ENCODE data around the gene ROPN1.
"Not testable (repeated sequence)": the region's sequence is repeated elsewhere in the genome, so short reads cannot be mapped to it uniquely, and the experiment has no call there.

The ROPN1 gene

GRCh38 chr3:123993818-123994217 lies 1.9 kb upstream of the ROPN1 start:
- DNase-seq = no peak

DNA sequence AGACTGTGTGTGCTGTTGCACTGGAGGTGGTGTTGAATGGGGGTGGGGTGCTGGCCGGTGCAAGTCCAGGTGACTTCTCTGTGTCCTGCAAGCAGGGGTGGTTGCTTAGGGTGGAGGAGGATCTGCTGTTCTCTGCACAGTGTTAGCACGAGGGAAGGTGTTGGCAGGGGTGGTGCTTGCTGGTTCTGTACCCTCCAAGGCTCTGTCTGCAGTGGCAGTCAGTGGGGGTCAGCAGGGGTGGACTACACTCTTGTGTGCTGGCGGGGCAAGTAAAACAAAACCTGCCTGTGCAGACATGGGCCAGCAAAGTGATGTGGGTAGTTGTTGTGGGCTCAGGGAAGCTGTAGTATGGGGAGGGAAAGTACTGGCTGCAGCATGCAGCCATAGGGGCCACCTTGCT lies 5.5 kb downstream of the ROPN1 start:
- DNase-seq = no peak

DNA sequence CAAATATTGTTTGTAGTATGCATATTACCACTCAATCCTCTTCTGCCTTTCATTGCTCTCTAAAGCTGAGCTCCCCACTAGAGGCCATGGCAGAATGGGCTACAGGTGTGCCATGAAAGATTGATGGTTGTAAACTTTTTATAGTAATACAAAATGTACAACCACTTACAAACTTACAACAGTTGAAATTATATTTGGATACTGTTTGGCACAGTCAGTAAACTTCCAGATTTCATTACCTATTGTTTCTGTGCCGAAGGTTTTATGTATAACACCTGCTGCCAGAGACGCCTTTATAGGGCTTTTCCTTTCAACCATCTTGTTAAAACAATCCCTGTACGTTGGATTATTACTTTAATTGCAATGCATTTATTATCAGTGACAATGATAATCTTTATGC lies 7.0 kb downstream of the ROPN1 start:
- no peak for DNase-seq

- DNase-seq = no peak
These were observed 7.6 kb downstream of the ROPN1 start for GRCh38 chr3:123984350-123984749.

GRCh38 chr3:123981317-123981716 lies 10.6 kb downstream of the ROPN1 start:
- not testable (repeated sequence) for DNase-seq

DNA sequence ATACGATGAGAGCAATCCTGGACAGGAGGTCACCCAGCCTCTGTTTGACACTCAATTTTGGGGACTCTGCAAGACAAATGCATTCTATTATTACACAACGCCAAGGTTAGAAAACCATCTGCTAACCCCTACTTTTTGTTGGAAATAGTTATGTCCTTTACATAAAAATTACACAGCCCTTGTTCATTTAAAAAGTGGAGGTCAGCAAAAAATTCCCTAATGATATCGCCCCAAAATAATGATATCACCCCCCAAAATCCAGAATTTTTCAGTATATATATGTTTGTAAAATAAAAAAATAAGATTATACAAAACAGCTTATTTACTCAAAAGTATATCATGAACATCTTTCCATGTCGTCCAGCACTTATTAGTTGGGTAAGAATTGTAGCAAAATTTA lies 11.4 kb downstream of the ROPN1 start:
- DNase-seq = no peak

DNA sequence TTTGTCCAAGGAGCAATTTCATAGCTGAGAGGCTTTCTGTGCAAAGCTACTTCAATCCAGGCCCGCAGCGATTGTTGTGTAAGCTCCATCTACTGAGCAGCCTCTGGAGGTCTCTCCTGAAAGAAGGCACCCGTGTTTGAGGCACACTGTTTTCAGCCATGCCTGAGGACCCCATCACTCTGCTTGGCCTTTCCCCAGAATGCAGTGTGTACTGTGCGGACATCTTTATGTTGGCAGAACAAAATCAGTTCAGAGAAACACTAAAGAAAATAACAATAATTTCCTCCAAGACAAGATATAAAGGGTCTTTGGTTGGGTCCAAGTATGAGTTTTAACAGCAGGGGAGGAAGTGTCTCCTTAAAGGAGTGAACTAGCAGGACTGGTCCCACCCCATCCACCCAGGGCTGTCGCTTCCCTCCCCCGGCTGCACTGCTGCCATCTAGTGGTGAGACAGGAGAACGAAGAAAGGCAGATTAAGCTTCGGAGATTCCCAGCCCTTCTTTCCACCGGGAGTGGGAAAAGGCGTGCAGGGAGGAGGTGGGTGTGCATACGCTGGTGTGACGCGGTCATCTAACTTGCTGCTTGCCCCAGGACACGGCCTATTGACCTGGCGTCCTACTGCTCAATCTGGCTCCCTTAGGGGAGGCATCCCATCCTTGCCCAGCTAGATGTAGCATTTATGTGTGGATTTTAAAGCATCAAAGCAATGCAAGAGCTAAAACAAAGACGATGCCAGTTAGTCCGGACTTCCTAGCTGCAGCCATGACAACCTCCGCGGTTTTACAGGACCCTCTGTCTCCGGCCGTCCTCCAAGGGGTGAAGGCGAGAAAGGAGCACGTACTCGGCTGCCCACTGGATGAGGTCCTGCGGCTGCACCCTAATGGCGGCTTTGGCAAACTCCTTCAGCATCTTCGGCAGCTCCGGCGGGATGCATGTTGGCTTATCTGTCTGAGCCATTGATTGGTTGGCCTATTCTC lies 12.1 kb downstream of the ROPN1 start:
- peak; percentile 42 for DNase-seq

DNA sequence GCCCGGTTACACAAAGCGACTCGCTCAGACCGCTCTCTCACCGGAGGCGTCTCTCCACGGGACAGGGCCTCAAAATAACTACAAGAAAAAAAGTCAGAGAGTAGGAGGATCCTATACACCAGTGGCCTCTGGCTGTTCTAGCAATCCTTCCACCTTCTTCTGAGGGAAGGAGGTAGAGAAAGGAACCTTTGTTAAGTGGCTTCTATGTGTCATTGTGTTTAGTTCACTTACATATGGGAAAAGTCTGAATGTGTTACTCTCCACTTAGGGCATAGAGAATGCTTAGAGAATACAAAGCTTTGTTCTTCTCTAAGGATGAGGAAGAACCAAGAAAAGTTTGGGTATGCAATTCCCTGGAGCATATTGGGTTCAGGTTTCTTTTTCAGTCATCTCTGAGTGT lies 15.0 kb downstream of the ROPN1 start:
- not testable (repeated sequence) for DNase-seq

DNA sequence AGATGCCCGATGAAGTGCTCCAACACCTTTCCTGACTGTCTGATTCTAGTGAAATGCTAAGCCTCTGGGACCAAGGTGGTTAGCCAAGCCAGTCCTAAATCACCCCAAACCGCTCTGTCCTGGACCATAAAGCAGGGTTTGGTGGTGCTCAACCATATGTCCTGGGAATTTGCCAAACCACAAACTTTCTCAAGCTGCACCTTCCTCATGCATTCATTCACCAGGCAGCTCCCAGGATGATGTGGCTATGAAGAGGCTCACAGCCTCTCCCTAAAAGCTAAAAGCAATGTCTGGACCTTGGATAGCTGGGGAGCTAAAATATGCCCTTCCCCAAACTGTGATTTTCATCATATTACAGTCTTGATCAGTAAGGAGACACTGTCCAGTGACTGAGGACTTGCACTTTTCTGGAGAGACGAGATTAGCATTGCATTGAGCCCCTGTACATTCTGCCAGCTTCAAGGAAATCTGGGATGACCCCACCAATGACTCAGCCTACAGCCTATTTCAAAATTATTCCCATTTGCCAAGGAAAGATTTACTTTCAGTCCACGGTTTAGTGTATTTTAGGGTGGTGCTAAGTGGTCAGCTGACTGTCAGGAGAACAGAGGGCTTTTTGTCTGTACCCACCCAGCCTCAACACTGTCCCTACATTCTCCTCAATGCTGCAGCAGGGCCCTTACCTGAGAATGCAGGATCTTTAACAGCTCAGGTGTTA lies 15.6 kb downstream of the ROPN1 start:
- DNase-seq = not testable (repeated sequence)

- DNase-seq = not testable (repeated sequence)
These were observed 16.9 kb downstream of the ROPN1 start for GRCh38 chr3:123975030-123975429.

DNA sequence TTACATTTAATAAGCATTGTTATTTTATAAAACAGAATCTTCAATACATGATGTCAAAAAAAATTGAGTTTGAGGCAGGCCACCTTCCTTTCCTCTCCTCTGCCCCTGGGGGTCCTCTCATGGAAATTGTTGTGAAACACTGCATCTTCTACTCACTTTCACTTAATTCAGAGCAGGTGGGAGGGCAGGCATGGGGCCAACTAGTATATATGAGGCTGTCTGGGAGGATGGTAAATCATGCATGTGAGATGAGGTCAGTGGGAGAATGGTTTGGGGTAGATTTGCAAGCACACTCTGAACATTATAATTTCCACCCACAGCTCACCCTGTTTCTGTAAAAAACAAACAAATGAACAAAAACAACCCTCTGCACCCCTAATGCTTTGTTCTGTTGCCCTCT lies 20.5 kb downstream of the ROPN1 start:
- no peak for DNase-seq

GRCh38 chr3:123967260-123967659 lies 24.7 kb downstream of the ROPN1 start:
- not testable (repeated sequence) for DNase-seq

- not testable (repeated sequence) for DNase-seq
These were observed 25.1 kb downstream of the ROPN1 start for GRCh38 chr3:123966799-123967198.

- DNase-seq = not testable (repeated sequence)
These were observed 27.1 kb downstream of the ROPN1 start for GRCh38 chr3:123964793-123965192.

GRCh38 chr3:123961508-123961856 lies 30.4 kb downstream of the ROPN1 start:
- DNase-seq = no peak

GRCh38 chr3:123960781-123961507 lies 31.0 kb downstream of the ROPN1 start, which contains the start of gene CCDC14:
CCDC14 (minus strand) TSS chr3:123961229; CDS start chr3:123961173, 56 bp downstream.
- DNase-seq = peak; percentile 98

- no peak for DNase-seq
These were observed 38.2 kb downstream of the ROPN1 start for GRCh38 chr3:123953735-123954134.

DNA sequence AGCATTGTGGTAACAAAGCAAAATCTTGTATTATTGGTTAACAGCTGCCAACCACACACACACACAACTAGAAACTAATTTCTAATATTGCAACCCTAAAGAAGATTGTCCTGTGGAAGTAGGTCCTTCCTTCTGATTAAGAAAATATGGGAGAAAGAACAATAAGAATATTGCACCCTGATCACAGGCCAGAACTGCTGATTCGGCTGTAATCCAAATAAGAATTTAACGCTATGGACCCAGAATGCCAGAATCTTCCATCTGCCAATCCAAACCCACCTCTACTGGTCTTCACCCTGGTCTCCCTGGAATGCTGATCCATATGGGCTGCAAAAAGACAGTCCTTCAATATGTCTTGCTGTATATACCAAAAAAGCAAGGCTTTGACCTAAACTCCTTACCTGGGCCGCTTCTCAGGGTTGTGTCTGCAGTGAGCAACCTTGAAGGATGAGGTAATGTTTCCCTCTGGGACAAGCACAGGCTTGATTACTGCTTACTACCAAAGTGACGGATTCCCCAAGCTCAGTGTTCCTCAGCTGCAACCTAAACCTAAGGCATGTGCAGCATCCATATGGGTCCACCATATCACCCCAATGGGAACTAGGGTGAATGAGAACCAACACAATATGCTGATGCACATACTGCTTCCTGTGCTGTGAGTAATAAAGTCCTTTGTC lies 38.9 kb downstream of the ROPN1 start:
- DNase-seq = no peak

- DNase-seq = no peak
These were observed 40.1 kb downstream of the ROPN1 start for GRCh38 chr3:123951522-123952447.

DNA sequence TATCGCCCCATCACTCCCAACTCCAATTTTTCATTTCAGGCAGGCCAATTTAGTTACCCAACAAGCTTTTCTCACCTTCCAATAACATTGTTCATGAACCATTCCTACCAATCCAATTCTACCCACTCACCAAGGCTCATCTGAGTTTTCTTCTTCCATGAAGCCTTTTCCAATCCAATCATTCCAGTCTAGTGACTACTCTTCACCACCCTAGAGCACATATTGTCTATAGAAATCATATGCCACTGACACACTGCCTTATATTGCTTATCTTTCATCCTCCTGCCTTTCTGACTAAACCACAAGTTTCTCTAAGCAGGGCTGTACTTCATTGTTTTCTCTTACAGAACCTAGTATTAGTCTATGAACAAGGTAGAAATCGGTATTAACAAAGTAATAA lies 42.3 kb downstream of the ROPN1 start:
- no peak for DNase-seq

GRCh38 chr3:123948449-123948848 lies 43.5 kb downstream of the ROPN1 start:
- DNase-seq = no peak
